Esophagus squamous epithelium (tissue), 5 donors: ENCODE measurements around the gene HSPG2. TPM values are rescaled to one million over a fixed set of nuclear protein-coding genes. Genes with fewer than 3 reads are reported as not detected.

Experiments used
- DNase-seq: peaks from one replicate; lab custom pipeline; 2025; lab: John Stamatoyannopoulos, UW
- H3K27ac ChIP-seq, 4 donors: fragments of 200-600 bp; sonication (generic); one replicate each; pipeline ENCODE4 v1.5.1; 2016 to 2019; ENCODE audit warnings: mild to moderate bottlenecking in 1 of 4
- H3K27me3 ChIP-seq, 4 donors: fragments of 200-600 bp; sonication (generic); 1 replicate in 3 of 4; 2 replicates in 1 of 4; pipeline versions ENCODE4 v1.5.1 to v1.6.0; 2017 to 2021; ENCODE audit warnings: antibody characterized with exemption in 1 of 4
- H3K36me3 ChIP-seq, 3 donors: fragments of 200-600 bp; sonication (generic); one replicate each; pipeline ENCODE4 v1.5.1; 2016 to 2019
- H3K4me1 ChIP-seq, 3 donors: fragments of 200-600 bp; sonication (generic); one replicate each; pipeline ENCODE4 v1.5.1; 2017 to 2019
- H3K4me3 ChIP-seq, 4 donors: fragments of 200-600 bp; sonication (generic); 1 replicate in 3 of 4; 2 replicates in 1 of 4; pipeline ENCODE4 v1.5.1; 2016 to 2019; ENCODE audit warnings: mild to moderate bottlenecking in 2 of 4, moderate library complexity in 1 of 4
- H3K9me3 ChIP-seq, 3 donors: fragments of 200-600 bp; sonication (generic); one replicate each; pipeline ENCODE4 v1.5.1; 2016 to 2019
- CTCF ChIP-seq, 6 experiments: fragments of 450-650 bp in 4 of 6; fragments of 200-600 bp in 2 of 6; sonication (generic) in 2 of 6; IDR thresholded peaks; one replicate each; pipeline ENCODE4 v1.5.1; 2016 to 2019; ENCODE audit warnings: antibody characterized with exemption in 6 of 6, mild to moderate bottlenecking in 4 of 6, moderate library complexity in 4 of 6
- POLR2A ChIP-seq, 4 donors: fragments of 450-650 bp; IDR thresholded peaks; one replicate each; pipeline ENCODE4 v1.6.1; 2017; ENCODE audit warnings: antibody characterized with exemption in 4 of 4, mild to moderate bottlenecking in 4 of 4, moderate library complexity in 3 of 4
- WGBS, 2 donors: methylation state at CpG; one replicate each; pipeline ENCODE4 v1.1.5; 2018; 5-methylcytosine and 5-hydroxymethylcytosine counted together
- intact Hi-C: fragments of 100-400 bp; cut with DNase I; formaldehyde crosslinking; loops from one replicate; pipeline ENCODE4 v1.15.0; 2022
- total RNA-seq, 4 donors: library from RNA; depleted of rRNA; stranded (reverse); fragments of >200 nt; gene quantifications; one replicate each; pipeline ENCODE4 v1.1.0, GENCODE V29; 2016
- donor health status: DM: yes; HTN: yes; CAD: no.

Gene HSPG2
- total RNA-seq, 4 donors from 2014 or later, result 44.9 to 107 (median 54.2) TPM

DNA sequence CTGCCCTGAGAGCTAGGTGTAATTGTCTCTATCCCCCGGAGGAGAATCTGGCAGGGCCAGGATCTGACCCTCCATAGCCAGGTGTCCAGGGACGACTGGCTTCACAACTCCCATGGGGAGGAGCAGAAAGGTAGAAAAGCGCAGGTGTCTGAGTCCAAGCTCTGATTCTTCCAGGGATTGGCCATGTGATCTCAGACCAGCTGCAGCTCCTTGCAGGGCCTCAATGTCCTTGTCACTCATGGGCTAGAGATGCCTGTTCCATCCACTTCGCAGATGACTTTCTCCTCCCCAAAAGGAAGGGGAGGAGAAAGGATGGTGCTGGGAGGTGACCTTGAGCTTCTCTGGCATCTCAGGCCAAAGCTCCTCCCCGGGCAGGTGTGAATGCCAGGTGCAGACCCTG, 22.7 kb downstream of the HSPG2 start:
- H3K27ac ChIP-seq, result peak overlapping the region; percentile 69 to 97 (median 90)
- WGBS, 2 donors, result 80% methylated on average over 1 of the region's 5 CpGs; no CpG with 5 or more reads in 1 of the 2 donors
- intact Hi-C loops, result no loop called here
- no peak overlapping the region for H3K4me3 ChIP-seq
- no peak for TF ChIP-seq POLR2A (IDR thresholded peaks at IDR 0.05)
- no peak for TF ChIP-seq CTCF (IDR thresholded peaks at IDR 0.05)
- no peaks in the 10 kb centered on the region for H3K27me3 ChIP-seq
- no peaks in the 10 kb centered on the region for H3K9me3 ChIP-seq
- DNase-seq, result no peak
- H3K4me1 ChIP-seq, result peaks cover 55 to 99% (median 72%) of the 10 kb centered on the region in 3 donors
- H3K36me3 ChIP-seq, result peaks cover 0 to 16% (median 0%) of the 10 kb centered on the region in 3 donors

DNA sequence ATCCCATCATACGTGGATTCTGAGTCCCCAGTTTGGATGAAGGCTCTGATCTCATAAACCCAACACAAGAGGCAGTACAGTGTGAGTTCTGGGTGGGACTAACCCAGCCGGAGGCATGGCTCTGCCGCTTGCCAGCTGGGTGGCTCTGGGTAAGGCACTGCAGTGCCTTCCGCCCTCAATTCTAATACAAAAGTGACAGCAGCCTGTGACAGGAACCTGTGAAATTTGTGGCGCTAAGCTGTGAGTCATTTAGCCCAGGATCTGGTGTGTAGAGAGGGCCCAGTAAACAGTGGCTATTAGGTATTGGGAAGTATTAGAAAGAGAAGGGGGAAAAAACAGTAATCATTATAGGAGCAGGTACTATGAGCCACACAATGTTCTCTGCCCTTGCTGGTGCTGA, 23.3 kb downstream of the HSPG2 start:
- peaks cover 0 to 9% (median 0%) of the 10 kb centered on the region in 3 donors for H3K36me3 ChIP-seq
- intact Hi-C loops, result no loop called here
- 34 to 56% methylated on average over 4 to 5 of the region's 5 CpGs for WGBS, 2 donors
- no peaks in the 10 kb centered on the region for H3K9me3 ChIP-seq
- DNase-seq, result no peak
- H3K4me3 ChIP-seq, result no peak overlapping the region
- H3K27me3 ChIP-seq, result no peaks in the 10 kb centered on the region
- H3K4me1 ChIP-seq, result peaks cover 62 to 100% (median 77%) of the 10 kb centered on the region in 3 donors
- TF ChIP-seq CTCF (IDR thresholded peaks at IDR 0.05), result no peak
- no peak for TF ChIP-seq POLR2A (IDR thresholded peaks at IDR 0.05)
- peak overlapping the region; percentile 69 to 97 (median 90) for H3K27ac ChIP-seq

- peaks cover 67 to 100% (median 82%) of the 10 kb centered on the region in 3 donors for H3K4me1 ChIP-seq
- no peak for TF ChIP-seq POLR2A (IDR thresholded peaks at IDR 0.05)
- no peak for TF ChIP-seq CTCF (IDR thresholded peaks at IDR 0.05)
- intact Hi-C loops, result no loop called here
Measured at GRCh38 chr1:21913258-21913657, 23.9 kb downstream of the HSPG2 start.

GRCh38 chr1:21912038-21912758, 24.9 kb downstream of the HSPG2 start:
- Histone ChIP-seq H3K4me3 (no peak overlapping the region), H3K27me3 (no peaks in the 10 kb centered on the region), H3K27ac (peak overlapping the region; percentile 69 to 97 (median 90)), H3K9me3 (no peaks in the 10 kb centered on the region), H3K36me3 (no peaks in the 10 kb centered on the region), H3K4me1 (peaks cover 70 to 100% (median 91%) of the 10 kb centered on the region in 3 donors)
- no peak for DNase-seq
- intact Hi-C loops, result no loop called here
- 49 to 78% methylated on average over 3 to 9 of the region's 9 CpGs for WGBS, 2 donors
- TF ChIP-seq POLR2A (IDR thresholded peaks at IDR 0.05), result no peak
- TF ChIP-seq CTCF (IDR thresholded peaks at IDR 0.05), result no peak

More at GRCh38 chr1:21913258-21913657, 23.9 kb downstream of the HSPG2 start:
- no peak overlapping the region for H3K4me3 ChIP-seq
- H3K9me3 ChIP-seq, result no peaks in the 10 kb centered on the region
- no peaks in the 10 kb centered on the region for H3K27me3 ChIP-seq
- DNase-seq, result no peak
- H3K27ac ChIP-seq, result peak overlapping the region; percentile 69 to 97 (median 90)
- peaks cover 0 to 4% (median 0%) of the 10 kb centered on the region in 3 donors for H3K36me3 ChIP-seq
- 51 to 72% methylated on average over 3 to 7 of the region's 8 CpGs for WGBS, 2 donors
